H1 (cell line): Measurements from ENCODE around the gene SYT14. TPM values are rescaled to one million over a fixed set of nuclear protein-coding genes. Genes with fewer than 3 reads are reported as not detected.

ENCODE experiments used
- CTCF ChIA-PET: fragments of 300-600 bp; sonication (Branson Sonifier 250); formaldehyde crosslinking; loops from one replicate; lab custom pipeline; 2021; ENCODE audit not compliant: partially characterized antibody; lab: Charles Lee
- POLR2A ChIA-PET: fragments of 300-600 bp; sonication (Branson Sonifier 250); formaldehyde crosslinking; loops from one replicate; lab custom pipeline; 2021; ENCODE audit warnings: inconsistent platforms; ENCODE audit not compliant: partially characterized antibody; lab: Charles Lee
- DNase-seq, 2 experiments: peaks; one replicate each; pipeline versions ENCODE4 v3.0.0 to v3.0.0-alpha.2; 2010 to 2022; ENCODE audit warnings: low spot score in 2 of 2, low read depth in 1 of 2, mixed read lengths in 1 of 2
- FAIRE-seq: peaks from 2 replicates; lab custom pipeline; 2011; peaks lifted over from hg19 to GRCh38; lab: Jason Lieb, UNC
- H2AFZ ChIP-seq: 2 replicates; pipeline ENCODE4 v1.8.1; 2012; ENCODE audit warnings: low read length, inconsistent platforms
- H2AK5ac ChIP-seq: 2 replicates; pipeline ENCODE4 v1.6.1; 2013; ENCODE audit warnings: low read depth, low read length
- H2BK120ac ChIP-seq: replicated peaks from 2 replicates; pipeline ENCODE3; 2013; ENCODE audit warnings: low read depth, low read length, inconsistent platforms
- H2BK12ac ChIP-seq: 2 replicates; pipeline ENCODE4 v1.6.1; 2013; ENCODE audit warnings: low read depth, low read length
- H2BK15ac ChIP-seq: 2 replicates; pipeline ENCODE4 v1.6.1; 2013; ENCODE audit warnings: low read length
- H2BK20ac ChIP-seq: 2 replicates; pipeline ENCODE4 v1.6.1; 2013; ENCODE audit warnings: low read length
- H2BK5ac ChIP-seq: 2 replicates; pipeline ENCODE4 v1.6.1; 2013; ENCODE audit warnings: low read depth, low read length
- H3K14ac ChIP-seq: 2 replicates; pipeline ENCODE4 v1.6.1; 2013; ENCODE audit warnings: inconsistent platforms; ENCODE audit not compliant: insufficient read length
- H3K18ac ChIP-seq: 2 replicates; pipeline ENCODE4 v1.6.1; 2013; ENCODE audit warnings: low read length; ENCODE audit errors: extremely low read depth
- H3K23ac ChIP-seq: 2 replicates; pipeline ENCODE4 v1.6.1; 2013; ENCODE audit warnings: inconsistent platforms; ENCODE audit not compliant: insufficient read length
- H3K23me2 ChIP-seq: 2 replicates; pipeline ENCODE4 v1.6.1; 2013; ENCODE audit warnings: low read depth, low read length
- H3K27ac ChIP-seq: 2 replicates; pipeline ENCODE4 v1.6.1; 2011; ENCODE audit warnings: low read depth, low read length, inconsistent platforms
- H3K27me3 ChIP-seq, 4 experiments: replicated peaks in 1 of 4; 1 replicate in 1 of 4; 2 replicates in 3 of 4; pipeline versions ENCODE4 v1.6.1 to v1.8.1; 2011 to 2013; ENCODE audit warnings: low read length in 3 of 4, mild to moderate bottlenecking in 3 of 4, inconsistent platforms in 2 of 4, mixed read lengths in 2 of 4, moderate library complexity in 1 of 4; ENCODE audit not compliant: control insufficient read depth in 3 of 4, insufficient read depth in 3 of 4; ENCODE audit errors: extremely low read depth in 1 of 4
- H3K36me3 ChIP-seq, 4 experiments: 2 replicates each; pipeline versions ENCODE4 v1.6.1 to v1.8.1; 2011 to 2013; ENCODE audit warnings: mild to moderate bottlenecking in 4 of 4, low read length in 3 of 4, moderate library complexity in 2 of 4, control low read depth in 1 of 4, inconsistent platforms in 1 of 4; ENCODE audit not compliant: insufficient read depth in 4 of 4, control insufficient read depth in 2 of 4
- H3K4ac ChIP-seq: replicated peaks from 2 replicates; pipeline ENCODE3; 2013; ENCODE audit warnings: low read length, low read depth, mixed read lengths, inconsistent platforms; ENCODE audit not compliant: insufficient read length
- H3K4me1 ChIP-seq, 4 experiments: replicated peaks in 1 of 4; 1 replicate in 1 of 4; 2 replicates in 3 of 4; pipeline versions ENCODE4 v1.6.1 to v1.8.1; 2011 to 2013; ENCODE audit warnings: low read length in 3 of 4, inconsistent platforms in 2 of 4, mixed read lengths in 1 of 4; ENCODE audit not compliant: insufficient read depth in 4 of 4, control insufficient read depth in 3 of 4
- H3K4me2 ChIP-seq, 2 experiments: 2 replicates each; pipeline versions ENCODE4 v1.6.1 to v1.8.1; 2011 to 2013; ENCODE audit warnings: low read depth in 2 of 2, low read length in 2 of 2, control low read depth in 1 of 2, inconsistent platforms in 1 of 2, mild to moderate bottlenecking in 1 of 2; ENCODE audit not compliant: insufficient read depth in 1 of 2
- H3K4me3 ChIP-seq, 4 experiments: fragments of 200-600, 300-600 bp in 1 of 4; sonication (generic), shearing (Covaris generic), sonication (Bioruptor Twin) in 1 of 4; 2 replicates each; pipeline versions ENCODE4 v1.5.1 to v1.8.1; 2011 to 2016; ENCODE audit warnings: low read length in 4 of 4, low read depth in 3 of 4, control low read depth in 2 of 4, inconsistent platforms in 2 of 4, mild to moderate bottlenecking in 2 of 4, mixed read lengths in 1 of 4, moderate library complexity in 1 of 4; ENCODE audit not compliant: insufficient read depth in 2 of 4; ENCODE audit errors: extremely low read depth in 1 of 4
- H3K56ac ChIP-seq: replicated peaks from 2 replicates; pipeline ENCODE3; 2013; ENCODE audit warnings: low read depth, mild to moderate bottlenecking, mixed read lengths, low read length, inconsistent platforms; ENCODE audit not compliant: insufficient read length
- H3K79me1 ChIP-seq: 2 replicates; pipeline ENCODE4 v1.6.1; 2013; ENCODE audit warnings: low read depth, low read length, control low read depth
- H3K79me2 ChIP-seq, 2 experiments: 2 replicates each; pipeline versions ENCODE4 v1.6.1 to v1.8.1; 2012 to 2013; ENCODE audit warnings: low read length in 2 of 2, mild to moderate bottlenecking in 2 of 2, inconsistent platforms in 1 of 2; ENCODE audit not compliant: insufficient read depth in 2 of 2, control insufficient read depth in 1 of 2
- H3K9ac ChIP-seq, 4 experiments: replicated peaks in 1 of 4; 1 replicate in 1 of 4; 2 replicates in 3 of 4; pipeline versions ENCODE4 v1.6.1 to v1.8.1; 2011 to 2013; ENCODE audit warnings: low read depth in 3 of 4, low read length in 3 of 4, control low read depth in 2 of 4, mild to moderate bottlenecking in 2 of 4, moderate library complexity in 2 of 4, inconsistent platforms in 1 of 4; ENCODE audit errors: extremely low read depth in 1 of 4
- H3K9me3 ChIP-seq, 2 experiments: 2 replicates each; pipeline versions ENCODE4 v1.6.1 to v1.8.1; 2012 to 2013; ENCODE audit warnings: mild to moderate bottlenecking in 2 of 2, moderate library complexity in 2 of 2, control low read depth in 1 of 2, inconsistent platforms in 1 of 2, low read depth in 1 of 2, low read length in 1 of 2, mixed read lengths in 1 of 2; ENCODE audit not compliant: insufficient read depth in 2 of 2
- H4K20me1 ChIP-seq, 2 experiments: replicated peaks in 1 of 2; 2 replicates each; pipeline versions ENCODE3 to v1.8.1; 2011 to 2013; ENCODE audit warnings: inconsistent platforms in 2 of 2, low read length in 2 of 2, mild to moderate bottlenecking in 1 of 2; ENCODE audit not compliant: insufficient read depth in 2 of 2, control insufficient read depth in 1 of 2
- H4K5ac ChIP-seq: 2 replicates; pipeline ENCODE4 v1.6.1; 2013; ENCODE audit warnings: low read length, low read depth, mixed read lengths, inconsistent platforms; ENCODE audit not compliant: insufficient read length
- H4K8ac ChIP-seq: 2 replicates; pipeline ENCODE4 v1.8.0; 2013; ENCODE audit warnings: mild to moderate bottlenecking, moderate library complexity, low read length, inconsistent platforms; ENCODE audit not compliant: insufficient read depth; ENCODE audit errors: extremely low read depth
- H4K91ac ChIP-seq: replicated peaks from 2 replicates; pipeline ENCODE3; 2013; ENCODE audit warnings: low read length, mixed read lengths, inconsistent platforms; ENCODE audit not compliant: insufficient read length
- ATF3 ChIP-seq: IDR thresholded peaks from 2 replicates; pipeline ENCODE4 v1.6.1; 2011; ENCODE audit warnings: low read depth, mild to moderate bottlenecking, low read length; ENCODE audit not compliant: insufficient read depth
- BRCA1 ChIP-seq: IDR thresholded peaks from 2 replicates; pipeline ENCODE4 v1.6.1; 2012; ENCODE audit warnings: low read depth, low read length, improper control_type of control experiment
- CBX5 ChIP-seq: fragments of 300-800, 300-1000 bp; sonication (generic); IDR thresholded peaks from 2 replicates; pipeline ENCODE4 v1.7.1; 2016; ENCODE audit warnings: antibody characterized with exemption, low read length, low read depth
- CREB1 ChIP-seq: IDR thresholded peaks from 2 replicates; pipeline ENCODE4 v1.6.1; 2012; ENCODE audit warnings: inconsistent platforms
- EP300 ChIP-seq, 2 experiments: IDR thresholded peaks; 1 replicate in 1 of 2; 2 replicates in 1 of 2; pipeline ENCODE4 v1.6.1; 2011 to 2012; ENCODE audit warnings: low read depth in 2 of 2, low read length in 2 of 2, mild to moderate bottlenecking in 2 of 2, borderline replicate concordance in 1 of 2, inconsistent platforms in 1 of 2, moderate library complexity in 1 of 2
- GABPA ChIP-seq: IDR thresholded peaks from 2 replicates; pipeline ENCODE4 v1.6.1; 2011; ENCODE audit warnings: mild to moderate bottlenecking, low read length, moderate library complexity, borderline replicate concordance; ENCODE audit not compliant: insufficient read depth
- MAX ChIP-seq: IDR thresholded peaks from 2 replicates; pipeline ENCODE4 v1.6.1; 2012; ENCODE audit warnings: inconsistent platforms
- PHF8 ChIP-seq: fragments of 200-600 bp; sonication (generic); conservative IDR thresholded peaks from 2 replicates; pipeline ENCODE4 v1.7.1; 2012; ENCODE audit warnings: low read depth, mild to moderate bottlenecking, inconsistent platforms, low read length, moderate library complexity
- POLR2AphosphoS5 ChIP-seq: IDR thresholded peaks from 2 replicates; pipeline ENCODE4 v1.6.1; 2011; ENCODE audit warnings: low read depth, low read length
- RXRA ChIP-seq: IDR thresholded peaks from 2 replicates; pipeline ENCODE4 v1.6.1; 2011; ENCODE audit warnings: low read depth, mild to moderate bottlenecking, low read length, moderate library complexity; ENCODE audit not compliant: insufficient read depth
- SAP30 ChIP-seq: fragments of 300-600 bp; sonication (generic); IDR thresholded peaks from 2 replicates; pipeline ENCODE4 v1.7.1; 2012; ENCODE audit warnings: low read length, moderate library complexity, mild to moderate bottlenecking, inconsistent platforms; ENCODE audit not compliant: insufficient read depth, insufficient replicate concordance
- SIX5 ChIP-seq: IDR thresholded peaks from 2 replicates; pipeline ENCODE4 v1.6.1; 2011; ENCODE audit warnings: mild to moderate bottlenecking, low read depth, low read length
- TCF12 ChIP-seq: IDR thresholded peaks from 2 replicates; pipeline ENCODE4 v1.6.1; 2011; ENCODE audit warnings: low read depth, mild to moderate bottlenecking, low read length
- TEAD4 ChIP-seq: IDR thresholded peaks from 2 replicates; pipeline ENCODE4 v1.6.1; 2012; ENCODE audit warnings: low read depth, low read length, inconsistent platforms, mixed read lengths
- WGBS, 2 experiments: shearing (Covaris generic) in 1 of 2; methylation state at CpG; one replicate each; pipeline versions ENCODE4 v1.1.6 to v1.1.7; 2013 to 2015; ENCODE audit warnings: low lambda C conversion rate in 2 of 2, mixed read lengths in 2 of 2, inconsistent platforms in 1 of 2, low coverage in 1 of 2, missing lambda C conversion rate in 1 of 2; ENCODE audit not compliant: insufficient replicate concordance in 2 of 2, insufficient coverage in 1 of 2, insufficient read length in 1 of 2; ENCODE audit errors: extremely low coverage in 1 of 2, missing lambda C conversion rate in 1 of 2; 5-methylcytosine and 5-hydroxymethylcytosine counted together
- polyA plus RNA-seq, 7 experiments: library from polyadenylated mRNA; depleted of rRNA in 3 of 7; stranded (reverse) in 5 of 7; unstranded in 2 of 7; fragments of >200 nt in 5 of 7; fragments of 200-250 nt in 2 of 7; gene quantifications; 1 replicate in 5 of 7; 2 replicates in 1 of 7; 4 replicates in 1 of 7; pipeline versions ENCODE4 v1.2.1 to v1.2.3, GENCODE V29; 2011 to 2013; ENCODE audit warnings: missing spikeins in 2 of 7, mixed read lengths in 2 of 7
- total RNA-seq: library from RNA; stranded (reverse); fragmentation: NEBNext Ultra II Directional; extraction: Animal tissue kit (Norgen Biotek cat#: 25700); gene quantifications from 2 replicates; pipeline ENCODE4 v1.2.1, GENCODE V29; 2021

SYT14 gene
- total and polyA plus RNA-seq, 2 of the 8 experiments (the other 6 are each of a cell fraction or from before 2014, with no cell fraction given) = 2.3 to 18.4 TPM

GRCh38 chr1:210129759-210130158 is 191.7 kb downstream of the SYT14 start:
- Histone ChIP-seq H4K20me1 (no peaks in the 10 kb centered on the region), H3K79me2 (no peaks in the 10 kb centered on the region), H3K18ac (no peak overlapping the region), H4K5ac (no peak overlapping the region), H3K9ac (no peak overlapping the region), H3K4me2 (no peak overlapping the region), H3K23ac (no peak overlapping the region), H3K36me3 (no peaks in the 10 kb centered on the region), H3K23me2 (no peaks in the 10 kb centered on the region), H3K4ac (no peak overlapping the region), H2AFZ (no peak overlapping the region), H3K4me1 (no peaks in the 10 kb centered on the region), H2BK12ac (no peak overlapping the region), H2BK15ac (no peak overlapping the region), H2BK20ac (no peak overlapping the region), H3K14ac (no peak overlapping the region), H3K9me3 (no peaks in the 10 kb centered on the region), H2BK120ac (no peak overlapping the region), H3K79me1 (no peaks in the 10 kb centered on the region; the same call in 1 of the 2 replicates), H3K56ac (no peak overlapping the region), H3K4me3 (no peak overlapping the region), H3K27me3 (no peaks in the 10 kb centered on the region), H2AK5ac (no peak overlapping the region), H2BK5ac (no peak overlapping the region), H3K27ac (no peak overlapping the region), H4K91ac (no peak overlapping the region), H4K8ac (no peak overlapping the region)
- DNase-seq = no peak
- CTCF ChIA-PET = interaction anchor here (0.7 to 3.5 kb wide), 3 partner anchors 15 to 271 kb away, joined by 3 to 11 read pairs (median 3); no protein-coding TSS in a partner anchor
- POLR2A ChIA-PET = interaction anchor here (1.0 kb wide), 1 partner anchor 16 kb away, joined by 3 read pairs; no protein-coding TSS in a partner anchor
- FAIRE-seq = no peak
- 93% methylated on average over 2 of the region's 2 CpGs; no CpG with 5 or more reads in 1 of the 2 experiments for WGBS, 2 experiments
- TF ChIP-seq GABPA (no peak), ATF3 (no peak), BRCA1 (no peak), PHF8 (no peak), POLR2AphosphoS5 (no peak), SIX5 (no peak), TEAD4 (no peak), EP300 (IDR thresholded peaks at IDR 0.05; ENCODE audit: borderline replicate concordance in 1 of 2, low read depth in 2 of 2, low read length in 2 of 2) (no peak), RXRA (no peak), MAX (no peak), CBX5 (no peak), TCF12 (no peak), SAP30 (no peak), CREB1 (no peak)
